ENCODE results near the gene PPP1R13B.
"Not testable (repeated sequence)": the region's sequence is repeated elsewhere in the genome, so short reads cannot be mapped to it uniquely, and the experiment has no call there.

PPP1R13B gene

GRCh38 chr14:103830511-103831270 is 16.7 kb downstream of the PPP1R13B start:
- DNase-seq: no peak

GRCh38 chr14:103828315-103828967 is 18.9 kb downstream of the PPP1R13B start:
- DNase-seq: no peak

- no peak for DNase-seq
Observed at GRCh38 chr14:103825101-103825500, 22.3 kb downstream of the PPP1R13B start.

GRCh38 chr14:103820908-103821307 is 26.5 kb downstream of the PPP1R13B start:
- no peak for DNase-seq

DNA sequence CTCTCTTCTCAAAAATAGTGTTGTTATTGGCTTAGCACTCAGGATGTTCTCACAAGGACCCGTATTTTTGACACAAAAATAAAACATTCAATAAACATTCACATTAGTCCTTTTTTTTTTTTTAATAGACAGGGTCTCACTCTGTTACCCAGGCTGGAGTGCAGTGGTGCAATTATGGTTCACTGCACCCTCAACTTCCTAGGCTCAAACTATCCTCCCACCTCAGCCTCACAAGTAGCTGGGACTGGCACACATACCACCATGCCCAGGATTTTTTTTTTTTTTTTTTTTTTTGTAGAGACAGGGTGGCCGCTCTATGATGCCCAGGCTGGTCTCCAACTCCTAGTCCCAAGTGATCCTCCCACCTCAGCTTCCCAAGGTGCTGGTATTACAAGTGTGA is 27.0 kb downstream of the PPP1R13B start:
- DNase-seq: no peak

DNA sequence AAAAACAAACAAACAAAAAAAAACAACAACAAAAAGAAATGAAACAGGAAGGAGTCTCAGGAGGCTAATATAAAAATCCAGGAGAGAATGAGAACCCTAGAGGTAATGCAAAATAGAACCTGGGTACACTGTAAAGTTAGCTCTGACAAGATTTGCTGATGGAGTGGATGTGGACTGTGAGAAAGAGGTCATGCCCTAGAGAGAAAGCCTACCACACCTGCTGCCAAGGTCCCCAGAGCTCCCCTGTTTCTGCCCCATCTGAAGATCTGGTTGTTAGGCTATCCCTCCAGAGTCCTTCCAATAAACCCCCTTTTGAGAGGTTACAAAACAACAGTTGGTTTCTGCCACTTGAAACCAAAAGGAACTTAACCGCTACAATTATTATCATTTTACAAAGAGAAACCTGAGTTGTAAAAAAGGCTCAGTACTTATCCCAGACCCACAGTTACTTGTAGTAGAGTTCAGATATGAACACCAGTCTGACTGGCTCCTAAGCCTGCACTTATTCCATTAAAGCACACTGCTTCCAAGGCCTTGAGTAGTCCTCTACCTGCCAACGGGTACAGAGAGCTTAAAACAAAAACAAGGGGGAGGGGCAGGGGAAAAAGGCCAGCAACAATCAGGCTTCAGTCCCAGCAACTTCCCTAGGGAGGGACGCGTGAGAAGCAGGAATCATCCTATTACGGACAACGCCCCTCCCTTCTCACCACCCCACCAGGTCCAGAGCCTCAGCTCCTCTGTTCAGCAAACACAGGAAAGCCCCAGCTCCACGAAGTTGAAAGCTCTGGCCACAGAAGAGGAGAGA is 27.7 kb downstream of the PPP1R13B start:
- peak; percentile 85 to 89 for DNase-seq

DNA sequence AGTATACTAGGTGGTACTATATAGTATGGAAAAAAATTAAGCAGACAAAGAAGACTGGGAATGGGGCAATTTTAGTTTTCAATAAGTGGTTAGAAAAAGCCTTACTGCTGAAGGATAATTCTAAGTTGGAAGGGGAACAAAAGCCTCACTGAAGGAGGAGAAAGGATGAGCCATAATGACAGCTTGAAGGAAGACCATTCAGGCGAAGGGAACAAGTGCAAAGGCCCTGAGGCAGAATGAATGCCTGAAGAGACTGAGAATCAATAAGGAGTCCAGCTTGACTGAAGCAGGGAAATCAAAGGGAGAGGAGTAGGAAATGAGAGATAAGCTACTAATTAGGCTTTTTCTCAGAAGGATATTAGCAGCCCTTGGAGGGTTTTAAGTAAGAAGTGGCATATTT is 28.5 kb downstream of the PPP1R13B start:
- no peak for DNase-seq

- DNase-seq: no peak
Observed at GRCh38 chr14:103818422-103818821, 29.0 kb downstream of the PPP1R13B start.

- DNase-seq: no peak
Observed at GRCh38 chr14:103817595-103817994, 29.8 kb downstream of the PPP1R13B start.

DNA sequence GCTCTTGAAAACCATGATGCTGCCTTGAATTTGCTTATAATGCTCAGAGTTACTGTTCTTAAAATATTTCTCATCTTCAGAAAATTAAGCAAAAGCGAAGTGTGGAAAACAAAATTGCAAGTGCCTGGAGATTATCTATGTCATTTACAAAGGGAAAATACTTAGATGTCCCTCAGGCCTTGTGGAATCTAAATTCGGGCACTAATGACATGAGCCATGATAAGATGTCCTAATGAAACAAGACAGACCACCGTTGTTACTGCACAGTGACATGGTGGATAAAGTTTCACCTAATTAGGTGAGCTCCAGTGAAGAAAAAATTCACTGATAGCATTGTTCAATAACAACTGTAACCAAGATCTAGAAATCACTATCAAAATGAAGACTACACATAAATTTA is 30.4 kb downstream of the PPP1R13B start:
- DNase-seq: no peak

GRCh38 chr14:103815253-103815652 is 32.1 kb downstream of the PPP1R13B start:
- no peak for DNase-seq

GRCh38 chr14:103811189-103811588 is 36.2 kb downstream of the PPP1R13B start:
- no peak for DNase-seq

- DNase-seq: peak; percentile 64 to 83
Observed at GRCh38 chr14:103808403-103809001, 38.9 kb downstream of the PPP1R13B start.

DNA sequence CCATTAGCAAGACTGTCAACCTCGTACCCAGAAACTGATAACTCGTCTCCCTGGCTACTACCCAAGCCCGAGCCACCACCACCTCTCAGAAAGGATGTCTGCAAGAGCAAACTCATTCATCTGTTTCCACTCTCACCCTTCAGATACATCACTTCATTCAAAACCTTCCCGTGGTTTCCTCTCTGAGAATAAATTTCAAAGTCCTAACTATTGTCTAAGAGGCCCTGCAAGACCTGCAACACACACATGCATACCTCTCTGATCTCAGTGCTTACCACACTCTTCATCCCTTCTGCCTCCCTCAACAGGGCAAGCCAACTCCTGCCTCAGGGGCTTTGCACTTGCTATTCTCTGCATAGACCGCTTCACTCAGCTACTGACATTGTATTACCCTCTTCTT is 40.6 kb downstream of the PPP1R13B start:
- no peak for DNase-seq

- DNase-seq: no peak
Observed at GRCh38 chr14:103805708-103806107, 41.7 kb downstream of the PPP1R13B start.

- no peak for DNase-seq
Observed at GRCh38 chr14:103803661-103804060, 43.7 kb downstream of the PPP1R13B start.

- DNase-seq: no peak
Observed at GRCh38 chr14:103802356-103802755, 45.0 kb downstream of the PPP1R13B start.

DNA sequence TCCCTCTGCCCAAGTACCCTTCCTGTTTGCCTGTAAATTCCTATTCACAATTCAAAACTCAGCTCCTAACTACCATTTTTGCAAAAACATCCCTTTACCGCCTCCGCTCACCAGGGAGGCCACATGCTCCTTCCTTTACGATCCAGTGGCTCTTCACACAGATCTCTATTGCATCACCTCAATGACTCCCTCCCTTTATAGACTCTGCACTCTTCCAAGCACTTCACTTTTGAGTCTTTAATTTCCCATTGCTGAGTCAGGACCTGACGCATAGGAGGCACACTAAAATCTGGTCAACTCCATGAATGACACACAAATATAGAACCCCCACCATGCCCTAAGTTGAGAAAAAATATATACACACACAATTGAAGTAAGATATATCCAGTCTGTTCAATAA is 45.9 kb downstream of the PPP1R13B start:
- no peak for DNase-seq

DNA sequence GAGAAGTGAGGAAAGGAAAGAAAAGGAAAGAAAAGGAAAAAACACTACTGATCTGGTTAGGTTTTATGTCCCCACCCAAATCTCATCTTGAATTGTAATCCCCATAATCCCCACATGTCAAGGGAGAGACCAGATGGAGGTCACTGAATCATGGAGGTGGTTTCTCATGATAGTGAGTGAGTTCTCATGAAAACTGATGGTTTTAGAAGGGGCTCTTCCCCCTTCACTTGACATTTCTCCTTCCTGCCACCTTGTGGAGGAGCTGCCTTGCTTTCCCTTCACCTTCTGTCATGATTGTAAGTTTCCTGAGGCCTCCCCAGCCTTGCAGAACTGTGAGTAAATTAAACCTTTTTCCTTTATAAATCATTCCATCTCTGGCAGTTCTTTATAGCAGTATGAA is 54.2 kb downstream of the PPP1R13B start:
- DNase-seq: peak; percentile 63 to 81

GRCh38 chr14:103788086-103788485 is 59.3 kb downstream of the PPP1R13B start:
- DNase-seq: no peak

DNA sequence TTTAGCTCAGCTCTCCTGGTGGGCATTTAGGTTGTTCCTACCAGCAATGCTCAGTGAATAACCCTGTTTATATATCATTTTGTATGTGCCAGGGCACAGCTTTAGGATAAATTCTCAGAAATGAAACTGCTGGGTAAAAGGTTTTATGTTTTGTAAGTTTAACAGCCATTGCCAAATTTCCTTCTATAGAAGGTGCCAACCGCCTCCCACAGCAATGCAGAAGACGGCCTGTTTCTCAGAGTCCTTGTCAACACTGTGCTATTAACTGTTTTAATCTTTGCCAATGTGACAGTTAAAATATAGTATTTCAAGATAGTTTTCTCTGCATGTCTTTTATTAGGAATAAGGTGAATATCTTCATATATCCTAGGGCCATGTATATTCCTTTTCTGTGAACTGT is 65.0 kb downstream of the PPP1R13B start:
- DNase-seq: no peak

- DNase-seq: not testable (repeated sequence)
Observed at GRCh38 chr14:103776319-103776718, 71.1 kb downstream of the PPP1R13B start.

- peak in 1 of 2 experiments; percentile 61 for DNase-seq
Observed at GRCh38 chr14:103775506-103775905, 71.9 kb downstream of the PPP1R13B start.
